Lower lobe of right lung (tissue), 2 donors: Measurements from ENCODE around the gene SLC39A11. TPM values are rescaled to one million over a fixed set of nuclear protein-coding genes. Genes with fewer than 3 reads are reported as not detected.
A peak's percentile ranks its signal among the peaks of the same experiment; 100 is the strongest.

Experiments used
- ATAC-seq, 2 donors: fragments of 200-7000 bp; cut with Tn5 transposase; one replicate each; pipeline ENCODE4 v1.9.1; 2020 to 2022; ENCODE audit warnings: mild to moderate bottlenecking in 2 of 2, moderate library complexity in 2 of 2
- DNase-seq: peaks from one replicate; pipeline ENCODE4 v3.0.0-alpha.2; 2020
- H3K27ac ChIP-seq: fragments of 200-600 bp; one replicate; pipeline ENCODE4 v1.8.0; 2022
- H3K27me3 ChIP-seq: fragments of 200-600 bp; one replicate; pipeline ENCODE4 v1.8.0; 2022; ENCODE audit warnings: low read depth
- H3K36me3 ChIP-seq: fragments of 200-600 bp; one replicate; pipeline ENCODE4 v1.8.0; 2022; ENCODE audit warnings: mild to moderate bottlenecking
- H3K4me1 ChIP-seq: fragments of 200-600 bp; one replicate; pipeline ENCODE4 v1.8.0; 2022
- H3K4me3 ChIP-seq: fragments of 200-600 bp; one replicate; pipeline ENCODE4 v1.8.0; 2022; ENCODE audit warnings: mild to moderate bottlenecking
- H3K9me3 ChIP-seq: fragments of 200-600 bp; one replicate; pipeline ENCODE4 v1.8.0; 2022
- CTCF ChIP-seq: fragments of 200-600 bp; IDR thresholded peaks from one replicate; pipeline ENCODE4 v1.8.0; 2022; ENCODE audit warnings: antibody characterized with exemption, mild to moderate bottlenecking
- intact Hi-C: fragments of 100-400 bp; cut with DNase I; formaldehyde crosslinking; loops from one replicate; pipeline ENCODE4 v1.11.0; 2022
- total RNA-seq: library from RNA; stranded (reverse); fragmentation: NEBNext Ultra II Directional; extraction: Animal tissue kit (Norgen Biotek cat#: 25700); gene quantifications from one replicate; pipeline ENCODE4 v1.2.1, GENCODE V29; 2021
- donor health status: DM: no; HTN: yes; CAD: no; lungs with severe emphysema.

SLC39A11 gene
- total RNA-seq, 1 donor from 2014 or later = 39.7 TPM

GRCh38 chr17:73119631-73120030 lies 27.1 kb upstream of the SLC39A11 start:
- no peaks in the 10 kb centered on the region for H3K36me3 ChIP-seq
- no peak overlapping the region for H3K4me3 ChIP-seq
- TF ChIP-seq CTCF = no peak
- no peak overlapping the region for H3K27ac ChIP-seq
- ATAC-seq (no peak), DNase-seq (no peak)
- no peaks in the 10 kb centered on the region for H3K27me3 ChIP-seq
- no peaks in the 10 kb centered on the region for H3K9me3 ChIP-seq
- intact Hi-C loops = no loop called here
- no peaks in the 10 kb centered on the region for H3K4me1 ChIP-seq

- H3K4me3 ChIP-seq = no peak overlapping the region
- intact Hi-C loops = no loop called here
- H3K27me3 ChIP-seq = no peaks in the 10 kb centered on the region
- TF ChIP-seq CTCF = no peak
- no peaks in the 10 kb centered on the region for H3K9me3 ChIP-seq
- no peaks in the 10 kb centered on the region for H3K36me3 ChIP-seq
- H3K4me1 ChIP-seq = no peaks in the 10 kb centered on the region
- no peak overlapping the region for H3K27ac ChIP-seq
- peak in 1 of 2 donors; percentile 9 for ATAC-seq
- DNase-seq = no peak
Observed at GRCh38 chr17:73118951-73119391, 26.5 kb upstream of the SLC39A11 start.

- no peaks in the 10 kb centered on the region for H3K9me3 ChIP-seq
- no peak for DNase-seq
Observed at GRCh38 chr17:73118139-73118538, 25.7 kb upstream of the SLC39A11 start.

GRCh38 chr17:73112246-73112645 lies 19.8 kb upstream of the SLC39A11 start:
- DNase-seq (no peak), ATAC-seq (no peak)
- Histone ChIP-seq H3K9me3 (no peaks in the 10 kb centered on the region), H3K4me3 (no peak overlapping the region), H3K27me3 (no peaks in the 10 kb centered on the region), H3K27ac (no peak overlapping the region), H3K4me1 (no peaks in the 10 kb centered on the region), H3K36me3 (no peaks in the 10 kb centered on the region)
- intact Hi-C loops = no loop called here
- no peak for TF ChIP-seq CTCF

More at GRCh38 chr17:73118139-73118538, 25.7 kb upstream of the SLC39A11 start:
- Histone ChIP-seq H3K27ac (no peak overlapping the region), H3K27me3 (no peaks in the 10 kb centered on the region), H3K36me3 (no peaks in the 10 kb centered on the region), H3K4me1 (no peaks in the 10 kb centered on the region), H3K4me3 (no peak overlapping the region)
- no peak for TF ChIP-seq CTCF
- intact Hi-C loops = no loop called here
- ATAC-seq = no peak

- no peaks in the 10 kb centered on the region for H3K9me3 ChIP-seq
- H3K36me3 ChIP-seq = no peaks in the 10 kb centered on the region
- intact Hi-C loops = no loop called here
- H3K4me1 ChIP-seq = no peaks in the 10 kb centered on the region
- no peak for DNase-seq
- no peak for TF ChIP-seq CTCF
- no peaks in the 10 kb centered on the region for H3K27me3 ChIP-seq
- H3K4me3 ChIP-seq = no peak overlapping the region
- no peak for ATAC-seq
- H3K27ac ChIP-seq = no peak overlapping the region
Observed at GRCh38 chr17:73111386-73111785, 18.9 kb upstream of the SLC39A11 start.

- no peak overlapping the region for H3K4me3 ChIP-seq
- no peaks in the 10 kb centered on the region for H3K36me3 ChIP-seq
- H3K4me1 ChIP-seq = no peaks in the 10 kb centered on the region
- no peaks in the 10 kb centered on the region for H3K9me3 ChIP-seq
- H3K27me3 ChIP-seq = no peaks in the 10 kb centered on the region
- ATAC-seq (no peak), DNase-seq (no peak)
- no peak overlapping the region for H3K27ac ChIP-seq
- TF ChIP-seq CTCF = no peak
- intact Hi-C loops = no loop called here
Observed at GRCh38 chr17:73107191-73107590, 14.7 kb upstream of the SLC39A11 start.
